WTC11 (cell line): ENCODE results near the gene DSTN. TPM values are rescaled to one million over a fixed set of nuclear protein-coding genes. Genes with fewer than 3 reads are reported as not detected.
A peak's percentile ranks its signal among the peaks of the same experiment; 100 is the strongest.

Source experiments
- ATAC-seq: fragments of 200-7000 bp; cut with Tn5 transposase; 2 replicates; pipeline ENCODE4 v1.10.0; 2021; ENCODE audit warnings: mild to moderate bottlenecking, moderate library complexity
- CTCF ChIA-PET: fragments of 300-600 bp; sonication (Branson Sonifier 250); formaldehyde crosslinking; loops from one replicate; lab custom pipeline; 2021; ENCODE audit warnings: antibody characterized with exemption; lab: Charles Lee
- POLR2A ChIA-PET: fragments of 350-600 bp; sonication (Branson Sonifier 250); formaldehyde crosslinking; loops from one replicate; lab custom pipeline; 2021; ENCODE audit warnings: antibody characterized with exemption; lab: Charles Lee
- DNase-seq: peaks from one replicate; pipeline ENCODE4 v3.0.0; 2021; ENCODE audit warnings: low spot score
- H3K27ac Mint-ChIP-seq: 2 replicates; pipeline ENCODE4 v1.8.0; 2021; ENCODE audit warnings: mixed read lengths
- H3K27me3 Mint-ChIP-seq: 2 replicates; pipeline ENCODE4 v1.8.0; 2021; ENCODE audit warnings: low read depth, mild to moderate bottlenecking, moderate library complexity, mixed read lengths
- H3K36me3 Mint-ChIP-seq: 2 replicates; pipeline ENCODE4 v1.8.0; 2021; ENCODE audit warnings: mixed read lengths
- H3K4me1 Mint-ChIP-seq: 2 replicates; pipeline ENCODE4 v1.8.0; 2022; ENCODE audit warnings: mixed read lengths
- H3K4me3 Mint-ChIP-seq: 2 replicates; pipeline ENCODE4 v1.8.0; 2021; ENCODE audit warnings: mild to moderate bottlenecking, moderate library complexity, mixed read lengths
- H3K9me3 Mint-ChIP-seq: 2 replicates; pipeline ENCODE4 v1.8.0; 2021; ENCODE audit warnings: mixed read lengths
- CBFB ChIP-seq: sonication (generic); formaldehyde crosslinking; IDR thresholded peaks from 2 replicates; pipeline ENCODE4 v1.8.1; 2022; ENCODE audit warnings: mild to moderate bottlenecking, low read depth, missing genetic modification reagents
- EMX1 ChIP-seq: fragments of 250-450 bp; sonication (Bioruptor Pico); IDR thresholded peaks from 2 replicates; pipeline ENCODE4 v1.8.0; 2021; ENCODE audit warnings: mild to moderate bottlenecking
- FOXJ3 ChIP-seq: sonication (generic); formaldehyde crosslinking; IDR thresholded peaks from 2 replicates; pipeline ENCODE4 v1.9.0; 2021; ENCODE audit warnings: missing genetic modification reagents, mild to moderate bottlenecking, borderline replicate concordance
- JAZF1 ChIP-seq: fragments of 250-450 bp; sonication (Bioruptor Pico); IDR thresholded peaks from 2 replicates; pipeline ENCODE4 v1.9.0; 2021; ENCODE audit warnings: moderate library complexity, mild to moderate bottlenecking, inconsistent platforms
- JUN ChIP-seq: sonication (generic); formaldehyde crosslinking; IDR thresholded peaks from 2 replicates; pipeline ENCODE4 v1.8.0; 2023; ENCODE audit warnings: mild to moderate bottlenecking, missing genetic modification reagents
- KAT7 ChIP-seq: sonication (generic); formaldehyde crosslinking; IDR thresholded peaks from 2 replicates; pipeline ENCODE4 v1.8.1; 2023; ENCODE audit warnings: missing genetic modification reagents, mild to moderate bottlenecking, borderline replicate concordance
- NFYB ChIP-seq: sonication (generic); formaldehyde crosslinking; conservative IDR thresholded peaks from 2 replicates; pipeline ENCODE4 v1.8.0; 2022; ENCODE audit warnings: low read depth, missing genetic modification reagents
- SP1 ChIP-seq: sonication (generic); formaldehyde crosslinking; conservative IDR thresholded peaks from 2 replicates; pipeline ENCODE4 v1.8.1; 2022; ENCODE audit warnings: missing genetic modification reagents
- ZNF281 ChIP-seq: sonication (generic); formaldehyde crosslinking; IDR thresholded peaks from 2 replicates; pipeline ENCODE4 v1.8.0; 2023; ENCODE audit warnings: mild to moderate bottlenecking, missing genetic modification reagents
- ZNF396 ChIP-seq: fragments of 250-450 bp; sonication (Bioruptor Pico); IDR thresholded peaks from 2 replicates; pipeline ENCODE4 v1.8.0; 2021; ENCODE audit warnings: mild to moderate bottlenecking, moderate library complexity, borderline replicate concordance
- ZNF423 ChIP-seq: fragments of 250-450 bp; sonication (Bioruptor Pico); IDR thresholded peaks from 2 replicates; pipeline ENCODE4 v2.1.2; 2022; ENCODE audit warnings: mild to moderate bottlenecking, moderate library complexity
- ZNF671 ChIP-seq: fragments of 250-450 bp; sonication (Bioruptor Pico); IDR thresholded peaks from 2 replicates; pipeline ENCODE4 v1.8.0; 2021; ENCODE audit warnings: mild to moderate bottlenecking
- total RNA-seq: library from RNA; stranded (reverse); gene quantifications from 3 replicates; pipeline ENCODE4 v1.2.3, GENCODE V29; 2021
- TF ChIP-seq, protein P1 (sequence below): sonication (generic); formaldehyde crosslinking; IDR thresholded peaks from 2 replicates; pipeline ENCODE4 v1.8.1; 2022; ENCODE audit warnings: low read depth, mild to moderate bottlenecking, moderate library complexity, missing genetic modification reagents, borderline replicate concordance
- TF ChIP-seq, protein P2 (sequence below): sonication (generic); formaldehyde crosslinking; IDR thresholded peaks from 2 replicates; pipeline ENCODE4 v1.8.0; 2022; ENCODE audit warnings: mild to moderate bottlenecking, missing genetic modification reagents
- TF ChIP-seq, protein P3 (sequence below): sonication (generic); formaldehyde crosslinking; IDR thresholded peaks from 2 replicates; pipeline ENCODE4 v1.8.1; 2023; ENCODE audit warnings: mild to moderate bottlenecking, missing genetic modification reagents

The DSTN gene
- total RNA-seq, 1 experiment from 2014 or later: 153 TPM

GRCh38 chr20:17549131-17549530 lies 20.7 kb upstream of the DSTN start (continued):
- TF ChIP-seq, protein P1, sequence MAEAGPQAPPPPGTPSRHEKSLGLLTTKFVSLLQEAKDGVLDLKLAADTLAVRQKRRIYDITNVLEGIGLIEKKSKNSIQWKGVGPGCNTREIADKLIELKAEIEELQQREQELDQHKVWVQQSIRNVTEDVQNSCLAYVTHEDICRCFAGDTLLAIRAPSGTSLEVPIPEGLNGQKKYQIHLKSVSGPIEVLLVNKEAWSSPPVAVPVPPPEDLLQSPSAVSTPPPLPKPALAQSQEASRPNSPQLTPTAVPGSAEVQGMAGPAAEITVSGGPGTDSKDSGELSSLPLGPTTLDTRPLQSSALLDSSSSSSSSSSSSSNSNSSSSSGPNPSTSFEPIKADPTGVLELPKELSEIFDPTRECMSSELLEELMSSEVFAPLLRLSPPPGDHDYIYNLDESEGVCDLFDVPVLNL (CRISPR knock-in tag): no peak
- TF ChIP-seq KAT7 (CRISPR knock-in tag) (no peak), SP1 (CRISPR knock-in tag) (no peak)

GRCh38 chr20:17555106-17555505 lies 14.8 kb upstream of the DSTN start:
- no peak for DNase-seq
- CTCF ChIA-PET: no interaction called here
- Mint-ChIP-seq H3K27ac (no peak overlapping the region), H3K4me1 (peaks cover 28% of the 10 kb centered on the region), H3K9me3 (no peaks in the 10 kb centered on the region), H3K4me3 (no peak overlapping the region), H3K27me3 (no peaks in the 10 kb centered on the region), H3K36me3 (no peaks in the 10 kb centered on the region)
- POLR2A ChIA-PET: no interaction called here
- TF ChIP-seq FOXJ3 (CRISPR knock-in tag) (no peak), EMX1 (CRISPR knock-in tag) (no peak), NFYB (CRISPR knock-in tag) (no peak), CBFB (CRISPR knock-in tag) (no peak), ZNF396 (no peak), ZNF671 (CRISPR knock-in tag) (no peak), JAZF1 (CRISPR knock-in tag) (no peak), ZNF281 (CRISPR knock-in tag) (no peak), JUN (no peak)
- TF ChIP-seq, protein P2, sequence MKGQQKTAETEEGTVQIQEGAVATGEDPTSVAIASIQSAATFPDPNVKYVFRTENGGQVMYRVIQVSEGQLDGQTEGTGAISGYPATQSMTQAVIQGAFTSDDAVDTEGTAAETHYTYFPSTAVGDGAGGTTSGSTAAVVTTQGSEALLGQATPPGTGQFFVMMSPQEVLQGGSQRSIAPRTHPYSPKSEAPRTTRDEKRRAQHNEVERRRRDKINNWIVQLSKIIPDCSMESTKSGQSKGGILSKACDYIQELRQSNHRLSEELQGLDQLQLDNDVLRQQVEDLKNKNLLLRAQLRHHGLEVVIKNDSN (CRISPR knock-in tag): no peak
- TF ChIP-seq, protein P3, sequence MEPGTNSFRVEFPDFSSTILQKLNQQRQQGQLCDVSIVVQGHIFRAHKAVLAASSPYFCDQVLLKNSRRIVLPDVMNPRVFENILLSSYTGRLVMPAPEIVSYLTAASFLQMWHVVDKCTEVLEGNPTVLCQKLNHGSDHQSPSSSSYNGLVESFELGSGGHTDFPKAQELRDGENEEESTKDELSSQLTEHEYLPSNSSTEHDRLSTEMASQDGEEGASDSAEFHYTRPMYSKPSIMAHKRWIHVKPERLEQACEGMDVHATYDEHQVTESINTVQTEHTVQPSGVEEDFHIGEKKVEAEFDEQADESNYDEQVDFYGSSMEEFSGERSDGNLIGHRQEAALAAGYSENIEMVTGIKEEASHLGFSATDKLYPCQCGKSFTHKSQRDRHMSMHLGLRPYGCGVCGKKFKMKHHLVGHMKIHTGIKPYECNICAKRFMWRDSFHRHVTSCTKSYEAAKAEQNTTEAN (CRISPR knock-in tag): no peak
- ATAC-seq: no peak

DNA sequence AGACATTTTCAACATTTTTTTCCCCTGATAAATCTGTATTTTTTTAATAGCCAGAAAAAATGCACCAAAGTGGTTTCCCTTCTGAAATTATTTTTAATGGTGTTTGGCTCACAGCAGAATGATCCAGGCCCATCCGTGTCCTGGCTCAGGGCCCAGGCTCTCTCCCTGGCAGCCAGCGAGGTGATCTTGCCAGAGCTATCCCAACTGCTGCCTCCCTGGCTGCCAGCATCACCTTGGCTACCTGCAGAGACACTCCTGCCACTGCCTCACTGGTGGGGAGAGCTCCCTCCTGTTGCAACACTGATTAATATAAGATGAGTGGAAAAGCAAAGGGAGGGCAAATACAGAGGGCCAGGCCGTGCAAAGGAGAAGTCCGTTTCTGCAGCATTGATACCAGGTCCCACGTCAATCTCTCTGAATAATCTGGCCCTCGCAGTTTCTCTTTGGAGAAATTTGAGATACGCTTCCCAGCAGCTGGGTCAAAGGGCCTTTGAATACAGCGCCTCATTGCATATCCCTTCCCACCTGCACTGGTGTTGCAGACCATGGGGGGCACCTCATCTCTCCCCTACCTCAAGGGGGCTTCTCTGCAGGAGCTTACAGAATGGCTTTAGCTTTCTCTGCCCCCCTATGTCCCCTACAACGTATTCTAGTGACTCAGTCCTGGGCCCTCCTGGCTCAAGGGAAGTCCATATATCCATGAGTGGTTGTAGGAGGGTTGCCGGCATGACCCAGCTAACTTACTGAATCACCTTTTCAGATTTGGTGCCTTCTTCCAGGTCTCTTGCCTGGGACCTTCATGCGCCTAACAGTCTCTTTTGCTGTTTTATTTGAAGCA lies 12.8 kb upstream of the DSTN start:
- Mint-ChIP-seq H3K4me1 (peaks cover 28% of the 10 kb centered on the region), H3K4me3 (no peak overlapping the region), H3K27ac (peak overlapping the region; percentile 53), H3K9me3 (no peaks in the 10 kb centered on the region)
- CTCF ChIA-PET: interaction anchor here (0.6 to 2.2 kb wide), 8 partner anchors 13 to 98 kb away, joined by 3 to 9 read pairs (median 3); partner anchors contain the start of gene DSTN
- ATAC-seq (peak; percentile 41), DNase-seq (no peak)
- TF ChIP-seq ZNF423 (peak; percentile 11; the same call in 1 of the 2 replicates), EMX1 (CRISPR knock-in tag) (no peak)
- TF ChIP-seq, all 79 proteins: peak for 1
- Mint-ChIP-seq H3K27me3 (no peaks in the 10 kb centered on the region), H3K36me3 (no peaks in the 10 kb centered on the region)
- POLR2A ChIA-PET: interaction anchor here (3.3 kb wide), 1 partner anchor 13 kb away, joined by 23 read pairs; the partner anchor contains the start of gene DSTN
